Measurements from ENCODE around the gene KPNA4.
"Not testable (repeated sequence)": the region's sequence is repeated elsewhere in the genome, so short reads cannot be mapped to it uniquely, and the experiment has no call there.

KPNA4 gene

GRCh38 chr3:160482796-160483195 lies 82.6 kb downstream of the KPNA4 start:
- no peak for DNase-seq

GRCh38 chr3:160481856-160482255 lies 83.5 kb downstream of the KPNA4 start:
- DNase-seq = no peak

GRCh38 chr3:160480931-160481330 lies 84.4 kb downstream of the KPNA4 start:
- DNase-seq = no peak

GRCh38 chr3:160479376-160479775 lies 86.0 kb downstream of the KPNA4 start:
- no peak for DNase-seq

- DNase-seq = no peak
These were observed 87.0 kb downstream of the KPNA4 start for GRCh38 chr3:160478338-160478737.

GRCh38 chr3:160477750-160478149 lies 87.6 kb downstream of the KPNA4 start:
- no peak for DNase-seq

GRCh38 chr3:160475884-160476283 lies 89.5 kb downstream of the KPNA4 start:
- no peak for DNase-seq

- no peak for DNase-seq
These were observed 90.2 kb downstream of the KPNA4 start for GRCh38 chr3:160475153-160475552.

GRCh38 chr3:160474416-160474838 lies 90.9 kb downstream of the KPNA4 start:
- DNase-seq = no peak

- DNase-seq = no peak
These were observed 91.4 kb downstream of the KPNA4 start for GRCh38 chr3:160473978-160474377.

GRCh38 chr3:160473221-160473620 lies 92.2 kb downstream of the KPNA4 start:
- no peak for DNase-seq

- no peak for DNase-seq
These were observed 93.0 kb downstream of the KPNA4 start for GRCh38 chr3:160472344-160472743.

GRCh38 chr3:160471892-160472291 lies 93.5 kb downstream of the KPNA4 start:
- no peak for DNase-seq

- DNase-seq = no peak
These were observed 95.2 kb downstream of the KPNA4 start for GRCh38 chr3:160470181-160470580.

- DNase-seq = no peak
These were observed 100.4 kb downstream of the KPNA4 start for GRCh38 chr3:160464971-160465370.

- DNase-seq = no peak
These were observed 101.0 kb downstream of the KPNA4 start for GRCh38 chr3:160464321-160464720.

GRCh38 chr3:160460033-160460432 lies 105.3 kb downstream of the KPNA4 start:
- no peak for DNase-seq

GRCh38 chr3:160459450-160459970 lies 105.9 kb downstream of the KPNA4 start:
- DNase-seq = no peak

GRCh38 chr3:160458151-160458550 lies 107.2 kb downstream of the KPNA4 start:
- no peak for DNase-seq

- DNase-seq = no peak
These were observed 109.5 kb downstream of the KPNA4 start for GRCh38 chr3:160455846-160456245.

GRCh38 chr3:160454995-160455394 lies 110.4 kb downstream of the KPNA4 start:
- no peak for DNase-seq

GRCh38 chr3:160452251-160452650 lies 113.1 kb downstream of the KPNA4 start:
- not testable (repeated sequence) for DNase-seq

GRCh38 chr3:160451602-160452001 lies 113.8 kb downstream of the KPNA4 start:
- no peak for DNase-seq

- no peak for DNase-seq
These were observed 114.5 kb downstream of the KPNA4 start for GRCh38 chr3:160450846-160451245.

Data from activated naive CD4-positive, alpha-beta T cell treated with anti-CD3 and anti-CD28 coated beads, Interleukin-2, amount 50 U/mL, for 16 hours (primary cell).